TTC549 (cell line): ENCODE measurements around the gene BICRA.
"Not testable (repeated sequence)": the region's sequence is repeated elsewhere in the genome, so short reads cannot be mapped to it uniquely, and the experiment has no call there.

Source experiments
- FAIRE-seq: peaks from 2 replicates; lab custom pipeline; 2012; peaks lifted over from hg19 to GRCh38; lab: Jason Lieb, UNC

Gene BICRA

DNA sequence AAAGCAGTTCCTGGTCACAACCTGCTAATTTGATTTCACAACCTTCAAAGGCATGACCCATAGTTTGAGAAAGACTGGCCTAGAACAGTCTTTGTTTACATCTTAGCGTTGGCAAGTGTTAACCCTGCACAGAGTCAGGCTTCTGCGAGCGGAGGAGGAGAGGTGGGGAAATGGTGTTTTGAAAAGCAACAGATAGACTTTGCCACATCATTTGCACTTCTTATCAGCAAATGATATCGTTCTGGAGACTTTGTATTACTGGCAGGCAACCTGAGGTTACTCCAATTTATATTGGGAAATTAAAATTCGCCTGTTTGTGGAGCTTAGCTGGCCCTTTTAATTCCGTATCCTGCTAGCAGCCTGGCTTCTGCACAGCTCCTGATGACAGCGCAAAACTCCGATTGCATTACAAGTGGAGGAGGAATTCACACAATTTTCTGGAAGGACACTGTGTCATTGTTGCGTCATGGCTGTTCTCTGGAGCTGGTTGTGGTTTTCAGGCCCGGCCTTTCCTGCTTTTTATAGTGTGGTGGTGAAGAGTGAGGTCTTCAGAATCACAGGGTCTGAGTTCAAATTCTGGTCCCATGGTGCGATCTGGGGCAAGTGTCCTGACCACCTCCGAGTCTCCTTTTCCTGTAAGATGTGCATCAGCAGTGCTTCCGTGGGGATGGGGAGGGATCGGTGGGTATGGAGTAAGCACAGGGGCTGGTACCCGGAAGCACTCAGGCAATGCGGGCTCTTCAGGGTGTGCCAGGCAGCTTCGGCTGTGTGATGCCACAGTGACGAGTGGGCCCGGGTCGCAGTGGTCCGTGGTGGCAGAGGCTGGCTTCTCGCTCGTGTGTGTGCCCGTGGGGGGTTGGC is 55.2 kb downstream of the BICRA start:
- FAIRE-seq, result no peak

DNA sequence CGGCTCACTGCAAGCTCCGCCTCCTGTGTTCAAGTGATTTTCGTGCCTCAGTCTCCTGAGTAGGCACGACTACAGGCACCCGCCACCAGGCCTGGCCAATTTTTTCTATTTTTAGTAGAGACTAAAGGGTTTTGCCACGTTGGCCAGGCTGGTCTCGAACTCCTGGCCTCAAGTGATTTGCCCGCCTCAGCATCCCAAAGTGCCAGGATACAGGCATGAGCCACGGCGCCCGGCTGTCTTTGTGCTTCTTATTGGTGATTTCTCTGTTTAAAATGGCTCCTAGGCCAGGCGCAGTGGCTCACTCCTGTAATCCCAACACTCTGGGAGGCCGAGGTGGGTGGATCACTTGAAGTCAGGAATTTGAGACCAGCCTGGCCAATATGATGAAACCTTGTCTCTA is 59.6 kb downstream of the BICRA start:
- not testable (repeated sequence) for FAIRE-seq

DNA sequence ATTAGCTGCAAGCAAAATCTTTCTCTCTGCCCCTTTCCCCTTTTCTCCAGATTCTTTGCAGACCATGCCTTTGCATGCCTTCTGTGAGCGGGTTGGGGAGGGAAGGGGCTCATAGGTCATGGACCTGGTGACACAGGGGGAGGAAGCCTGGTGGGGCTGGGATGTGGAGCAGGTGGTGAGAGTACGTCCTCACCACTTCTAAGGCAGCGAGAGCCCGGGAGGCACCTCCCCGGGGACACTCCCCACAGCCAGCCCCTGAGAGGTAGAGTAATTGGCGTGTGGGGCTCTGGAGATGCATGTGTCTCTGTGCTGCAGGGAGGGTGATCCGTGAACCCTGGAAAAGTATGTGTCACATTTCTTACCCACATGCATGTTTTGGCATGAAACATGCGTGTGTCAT is 61.8 kb downstream of the BICRA start:
- no peak for FAIRE-seq

GRCh38 chr19:47671499-47671898 is 62.6 kb downstream of the BICRA start:
- FAIRE-seq, result no peak

GRCh38 chr19:47673426-47673825 is 64.5 kb downstream of the BICRA start:
- no peak for FAIRE-seq

DNA sequence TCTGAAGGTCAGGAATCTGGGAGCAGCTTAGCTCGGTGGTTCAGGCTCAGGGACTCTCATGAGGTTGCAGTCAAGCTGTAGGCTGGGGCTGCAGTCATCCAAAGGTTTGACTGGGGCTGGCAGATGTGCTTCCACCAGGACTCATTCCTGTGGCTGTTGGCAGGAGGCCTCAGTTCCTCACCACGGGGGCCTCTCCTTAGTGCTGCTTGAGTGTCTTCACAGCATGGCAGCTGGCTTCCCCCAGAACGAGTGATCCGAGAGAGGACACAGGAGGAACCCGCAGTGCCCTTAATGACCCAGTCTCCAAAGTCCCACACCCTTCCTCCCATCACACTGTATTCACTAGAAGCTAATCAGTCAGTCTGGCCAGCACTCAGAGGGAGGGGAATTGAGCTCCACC is 65.6 kb downstream of the BICRA start:
- no peak for FAIRE-seq

- FAIRE-seq, result no peak
Observed at GRCh38 chr19:47675271-47675670, 66.3 kb downstream of the BICRA start.

DNA sequence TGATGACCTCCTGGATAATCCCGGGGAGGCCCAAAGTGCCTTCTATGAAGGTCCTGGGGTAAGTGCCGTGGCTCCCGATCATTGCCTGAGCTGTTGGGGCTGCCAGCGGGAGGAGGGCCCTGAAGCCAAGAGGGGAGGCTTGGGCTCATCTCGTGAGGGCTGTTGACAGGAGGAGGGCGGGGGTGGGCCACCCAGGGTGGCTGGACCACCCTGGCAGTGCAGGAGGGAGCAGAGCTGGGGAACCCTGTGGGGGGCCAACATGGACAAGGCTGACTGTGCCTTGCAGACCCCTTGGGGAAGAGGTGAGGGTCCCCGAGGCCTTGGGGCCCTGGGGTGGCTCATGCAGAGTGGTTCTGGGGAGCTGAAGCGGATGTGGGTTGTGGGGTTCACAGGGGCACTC is 66.9 kb downstream of the BICRA start:
- FAIRE-seq, result no peak

DNA sequence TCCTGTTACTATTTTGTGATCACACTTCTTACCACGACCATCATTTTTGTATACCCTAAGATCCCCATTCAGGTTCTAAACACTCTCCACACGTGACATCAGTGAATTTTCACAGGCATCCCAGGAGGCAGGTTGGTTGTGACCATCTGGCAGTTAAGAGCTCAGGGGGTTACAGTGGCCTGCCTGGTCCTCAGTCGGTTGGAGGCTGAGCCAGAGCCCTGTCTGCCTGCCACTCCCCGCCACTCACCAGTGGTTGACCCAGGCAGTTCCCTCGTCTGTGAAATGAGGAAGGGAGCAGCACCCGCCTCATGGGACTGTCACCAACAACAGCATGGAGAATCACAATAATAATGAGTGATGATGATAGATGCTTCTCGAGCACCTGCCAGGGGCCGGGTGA is 67.9 kb downstream of the BICRA start:
- FAIRE-seq, result no peak

DNA sequence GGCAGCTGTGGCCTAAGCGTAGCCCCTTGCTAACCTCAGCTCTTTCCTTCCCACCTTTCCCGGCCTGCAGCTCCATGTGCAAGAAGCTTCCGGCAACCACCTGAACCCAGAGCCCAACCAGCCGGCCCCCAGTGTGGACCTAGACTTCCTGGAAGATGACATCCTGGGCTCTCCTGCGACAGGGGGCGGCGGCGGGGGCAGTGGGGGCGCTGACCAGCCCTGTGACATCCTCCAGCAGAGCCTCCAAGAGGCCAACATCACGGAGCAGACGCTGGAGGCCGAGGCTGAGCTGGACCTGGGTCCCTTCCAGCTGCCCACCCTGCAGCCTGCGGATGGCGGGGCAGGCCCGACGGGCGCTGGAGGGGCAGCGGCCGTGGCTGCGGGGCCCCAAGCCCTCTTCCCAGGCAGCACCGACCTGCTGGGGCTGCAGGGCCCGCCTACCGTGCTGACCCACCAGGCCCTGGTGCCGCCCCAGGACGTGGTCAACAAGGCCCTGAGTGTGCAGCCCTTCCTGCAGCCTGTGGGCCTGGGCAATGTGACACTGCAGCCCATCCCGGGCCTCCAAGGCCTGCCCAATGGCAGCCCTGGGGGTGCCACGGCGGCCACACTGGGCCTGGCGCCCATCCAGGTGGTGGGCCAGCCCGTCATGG is 70.4 kb downstream of the BICRA start:
- FAIRE-seq, result no peak

DNA sequence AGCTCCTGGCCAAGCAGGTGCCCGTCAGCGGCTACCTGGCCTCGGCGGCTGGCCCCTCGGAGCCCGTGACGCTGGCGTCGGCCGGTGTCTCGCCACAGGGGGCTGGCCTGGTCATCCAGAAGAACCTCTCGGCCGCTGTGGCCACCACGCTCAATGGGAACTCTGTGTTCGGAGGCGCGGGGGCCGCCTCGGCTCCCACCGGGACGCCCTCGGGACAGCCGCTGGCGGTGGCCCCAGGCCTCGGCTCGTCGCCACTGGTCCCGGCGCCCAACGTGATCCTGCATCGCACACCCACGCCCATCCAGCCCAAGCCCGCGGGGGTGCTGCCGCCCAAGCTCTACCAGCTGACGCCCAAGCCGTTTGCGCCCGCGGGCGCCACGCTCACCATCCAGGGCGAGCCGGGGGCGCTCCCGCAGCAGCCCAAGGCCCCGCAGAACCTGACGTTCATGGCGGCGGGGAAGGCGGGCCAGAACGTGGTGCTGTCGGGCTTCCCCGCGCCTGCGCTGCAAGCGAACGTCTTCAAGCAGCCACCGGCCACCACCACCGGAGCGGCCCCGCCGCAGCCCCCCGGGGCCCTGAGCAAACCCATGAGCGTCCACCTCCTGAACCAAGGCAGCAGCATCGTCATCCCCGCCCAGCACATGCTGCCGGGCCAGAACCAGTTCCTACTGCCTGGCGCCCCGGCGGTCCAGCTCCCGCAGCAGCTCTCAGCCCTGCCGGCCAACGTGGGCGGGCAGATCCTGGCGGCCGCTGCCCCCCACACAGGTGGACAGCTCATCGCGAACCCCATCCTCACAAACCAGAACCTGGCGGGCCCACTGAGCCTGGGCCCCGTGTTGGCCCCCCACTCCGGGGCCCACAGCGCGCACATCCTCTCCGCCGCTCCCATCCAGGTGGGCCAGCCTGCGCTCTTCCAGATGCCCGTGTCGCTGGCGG is 71.3 kb downstream of the BICRA start:
- no peak for FAIRE-seq

- no peak for FAIRE-seq
Observed at GRCh38 chr19:47680858-47681332, 72.0 kb downstream of the BICRA start.

DNA sequence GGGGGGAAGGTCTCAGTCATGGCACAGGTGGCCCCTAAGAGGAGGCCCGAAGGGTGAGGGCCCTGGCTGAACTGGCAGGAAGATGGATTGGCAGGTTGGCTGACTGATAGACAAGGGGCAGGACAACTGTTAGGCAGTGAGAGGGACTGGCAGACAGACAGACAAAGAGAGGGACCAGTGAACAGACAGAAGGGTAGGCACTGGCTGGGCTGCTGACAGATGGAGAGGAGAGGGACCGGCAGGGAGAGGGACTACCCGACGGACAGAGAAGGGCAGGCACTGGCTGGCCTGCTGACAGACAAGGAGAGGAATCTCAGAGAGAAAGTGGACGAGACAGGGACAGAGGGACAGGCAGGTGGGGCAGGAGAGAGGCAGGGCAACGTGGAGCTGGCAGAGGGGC is 72.5 kb downstream of the BICRA start:
- FAIRE-seq, result no peak

DNA sequence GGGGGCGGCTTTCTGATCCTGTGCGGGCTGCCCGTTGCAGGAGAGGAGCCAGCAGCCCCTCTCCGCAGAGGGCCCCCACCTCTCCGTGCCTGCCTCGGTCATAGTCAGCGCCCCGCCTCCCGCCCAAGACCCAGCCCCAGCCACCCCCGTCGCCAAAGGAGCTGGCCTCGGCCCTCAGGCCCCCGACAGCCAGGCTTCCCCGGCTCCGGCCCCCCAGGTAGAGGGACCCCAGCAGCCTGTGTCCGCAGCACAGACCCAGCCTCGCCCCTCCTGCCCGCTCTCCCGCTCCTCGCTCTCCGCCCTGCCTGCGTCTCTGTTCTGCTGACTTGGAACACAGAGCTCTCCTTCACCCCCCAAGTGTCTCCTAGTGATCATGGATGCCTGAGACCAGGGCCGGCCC is 73.0 kb downstream of the BICRA start:
- no peak for FAIRE-seq

DNA sequence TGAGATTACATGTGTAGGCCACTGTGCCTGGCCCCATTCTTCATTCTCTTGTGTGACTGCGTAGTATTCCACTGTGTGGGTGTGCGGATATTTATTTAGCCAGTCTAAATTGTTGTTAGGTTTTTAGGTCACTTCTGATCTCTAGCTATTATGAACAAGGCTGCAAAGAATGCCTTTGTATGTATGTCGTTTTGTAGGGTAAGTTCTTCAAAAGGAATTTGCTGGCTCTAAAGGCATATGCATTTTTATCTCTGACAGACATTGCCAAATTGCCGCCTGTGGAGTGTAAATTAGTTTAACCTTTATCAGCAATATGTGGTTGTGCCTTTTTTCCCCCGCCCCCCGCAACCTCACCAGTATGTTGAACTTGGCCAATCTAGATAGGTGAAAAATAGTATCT is 74.0 kb downstream of the BICRA start:
- FAIRE-seq, result no peak

GRCh38 chr19:47686679-47687450 is 77.9 kb downstream of the BICRA start:
- no peak for FAIRE-seq

DNA sequence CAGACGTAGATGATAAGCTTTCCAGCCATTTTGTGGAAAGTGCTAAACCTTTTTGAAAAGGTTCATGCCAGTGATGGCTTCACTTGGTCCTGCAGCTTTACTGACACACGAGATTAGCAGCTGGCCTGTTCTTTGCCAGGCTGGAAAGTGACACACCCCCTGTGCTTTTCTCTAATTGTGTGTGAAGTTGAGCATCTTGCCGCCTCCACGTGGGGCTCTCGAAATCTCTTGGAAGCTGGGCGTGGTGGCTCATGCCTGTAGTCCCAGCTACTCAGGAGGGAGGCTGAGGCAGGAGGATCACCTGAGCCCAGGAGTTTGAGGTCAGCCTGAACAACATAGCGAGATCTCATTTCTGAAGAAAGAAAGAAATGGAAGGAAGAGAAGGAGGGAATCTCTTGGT is 79.0 kb downstream of the BICRA start:
- no peak for FAIRE-seq

DNA sequence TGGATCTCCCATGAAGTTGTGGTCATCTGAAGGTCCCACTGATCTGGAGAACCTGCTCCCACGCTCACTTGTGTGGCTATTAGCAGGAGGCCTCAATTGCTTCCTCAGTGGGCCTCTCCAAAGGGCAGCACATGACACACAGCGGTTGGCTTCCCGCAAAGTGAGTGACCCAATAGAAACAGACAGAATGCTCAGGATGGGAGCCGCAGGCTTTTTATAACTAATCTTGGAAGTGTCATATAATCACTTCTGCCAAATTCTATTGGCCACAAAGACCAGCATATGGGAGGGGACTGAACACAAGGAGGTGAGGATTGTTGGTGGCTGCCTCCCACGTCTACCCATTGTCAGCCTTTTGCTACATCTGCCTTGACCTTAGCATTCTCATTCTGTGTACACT is 82.2 kb downstream of the BICRA start:
- FAIRE-seq, result no peak

GRCh38 chr19:47691782-47692181 is 82.8 kb downstream of the BICRA start:
- FAIRE-seq, result no peak

DNA sequence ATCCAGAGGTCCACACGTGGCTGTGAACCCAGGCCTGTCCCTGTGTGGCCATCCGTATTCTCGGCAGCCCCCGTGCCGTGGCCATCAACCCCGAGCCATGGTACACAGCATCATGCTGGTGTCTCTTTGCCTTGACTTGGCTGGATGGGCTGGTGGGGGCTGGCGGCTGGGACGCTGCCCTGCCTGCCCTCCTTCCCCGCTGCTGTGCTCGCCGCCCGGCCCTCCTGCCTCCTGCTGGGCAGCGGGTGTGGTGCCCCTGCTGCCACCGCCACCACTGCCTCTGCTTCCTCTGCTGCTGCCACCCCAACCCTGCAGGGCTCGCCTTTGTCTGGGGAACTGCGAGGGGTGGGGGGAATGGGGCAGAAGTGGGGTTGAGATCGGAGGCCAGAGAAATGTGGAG is 84.6 kb downstream of the BICRA start:
- FAIRE-seq, result no peak

- FAIRE-seq, result no peak
Observed at GRCh38 chr19:47693903-47694302, 85.0 kb downstream of the BICRA start.
